HG03575 (cell line): ENCODE results near the gene TENM4.

ENCODE experiments used
- ATAC-seq: cut with Tn5 transposase; IDR thresholded peaks from one replicate; pipeline ENCODE4 v1.9.1; 2021; ENCODE audit not compliant: unreplicated experiment, insufficient number of reproducible peaks, low FRiP score; ENCODE audit errors: extremely low read depth

Gene TENM4

GRCh38 chr11:79174045-79175008, 266.5 kb downstream of the TENM4 start:
- no peak for ATAC-seq

DNA sequence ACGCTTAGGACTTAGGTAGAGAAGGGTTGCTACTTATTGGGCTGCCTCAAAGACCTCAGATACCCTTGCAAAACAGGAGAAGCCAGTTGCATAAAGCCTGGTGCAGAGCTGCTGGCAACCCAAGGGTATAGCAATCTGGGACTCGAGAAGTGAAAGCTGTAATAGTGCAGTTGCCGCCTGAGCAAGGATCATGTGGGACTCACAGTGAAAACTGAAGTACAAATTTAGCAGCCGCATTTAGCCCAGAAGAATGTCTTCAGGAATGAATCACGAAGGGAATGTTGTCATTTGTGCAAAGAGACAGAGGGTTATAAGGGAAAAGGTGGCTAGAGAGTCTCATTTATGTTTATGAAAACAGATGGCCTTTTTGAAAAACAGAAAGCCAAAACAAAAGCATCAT, 267.2 kb downstream of the TENM4 start:
- ATAC-seq, result no peak

- no peak for ATAC-seq
Observed at GRCh38 chr11:79170321-79170720, 270.5 kb downstream of the TENM4 start.

DNA sequence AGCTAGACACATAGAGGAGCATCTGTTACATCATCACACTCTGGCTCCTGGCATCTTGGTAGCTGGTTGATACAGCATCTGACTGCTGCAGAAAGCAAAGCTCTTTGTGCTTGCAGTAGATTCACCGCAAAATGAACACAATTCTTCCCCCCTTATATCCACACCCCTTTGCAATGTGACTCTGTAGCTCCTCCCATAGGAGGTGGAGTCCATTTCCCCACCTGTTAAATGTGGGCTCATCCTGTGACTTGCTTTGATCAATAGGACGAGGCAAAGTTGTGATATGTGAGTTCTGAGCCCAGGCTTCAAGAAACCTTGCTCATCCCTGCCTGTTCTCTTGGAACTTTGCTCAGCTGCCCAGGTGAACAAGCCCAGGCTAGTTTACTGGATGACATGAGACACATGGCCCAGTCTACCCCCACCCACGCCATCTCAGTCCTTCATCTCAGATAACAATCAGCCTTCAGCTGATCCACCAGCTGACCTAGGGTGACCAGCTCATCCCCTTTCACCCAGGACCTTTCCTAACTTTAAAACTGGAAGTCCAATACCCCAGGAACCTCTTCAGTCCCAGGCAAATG, 272.2 kb downstream of the TENM4 start:
- ATAC-seq, result no peak

DNA sequence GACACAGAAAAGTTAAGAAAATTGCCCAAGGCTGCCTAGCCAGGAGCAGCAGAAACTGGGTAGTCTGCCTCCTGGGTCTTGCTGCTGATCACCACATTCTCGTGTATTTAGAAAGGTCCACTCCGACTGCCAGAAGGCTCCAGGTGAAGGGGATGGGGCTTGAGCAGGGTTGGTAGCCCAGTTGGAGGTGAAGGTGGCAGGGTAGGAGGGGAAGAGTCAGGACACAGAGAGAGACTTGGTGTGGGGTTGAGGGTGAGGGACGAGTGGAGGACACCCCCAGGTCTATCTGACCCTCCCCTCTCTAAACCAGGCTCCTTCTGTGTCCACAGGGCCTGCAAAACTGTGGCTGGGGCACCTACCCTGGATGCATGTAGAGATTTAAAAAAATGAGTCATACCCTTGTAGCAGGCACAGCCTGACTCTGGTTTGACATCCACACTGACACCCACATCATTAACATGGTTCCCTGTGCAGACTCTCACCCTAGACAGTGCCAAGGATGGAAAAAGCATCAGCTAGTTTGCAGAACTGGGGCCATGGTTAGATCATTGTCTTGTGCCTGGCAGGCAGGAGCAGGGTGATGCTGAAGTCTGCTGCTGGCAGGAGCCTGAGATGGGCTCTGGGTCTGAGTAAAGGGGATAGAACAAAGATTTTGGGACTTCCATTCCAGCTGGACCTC, 273.2 kb downstream of the TENM4 start:
- no peak for ATAC-seq

DNA sequence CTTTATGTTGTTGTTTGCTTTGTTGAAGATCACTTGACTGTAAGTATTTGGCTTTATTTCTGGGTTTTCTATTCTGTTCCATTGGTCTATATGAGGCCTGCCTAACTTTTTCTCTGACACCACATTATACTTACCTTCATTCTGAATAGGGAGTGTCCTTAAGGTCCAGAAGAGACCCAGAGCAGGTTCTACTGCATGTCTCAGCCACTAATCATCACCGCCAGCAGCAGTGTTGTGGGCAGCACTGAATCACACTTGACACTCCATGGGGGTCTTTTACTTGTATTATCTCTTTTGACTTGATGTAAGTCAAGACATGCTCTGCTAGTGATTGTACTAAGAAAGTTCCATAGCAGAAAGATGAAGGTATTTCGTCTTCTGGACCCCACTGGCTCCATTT, 274.9 kb downstream of the TENM4 start:
- ATAC-seq, result no peak

DNA sequence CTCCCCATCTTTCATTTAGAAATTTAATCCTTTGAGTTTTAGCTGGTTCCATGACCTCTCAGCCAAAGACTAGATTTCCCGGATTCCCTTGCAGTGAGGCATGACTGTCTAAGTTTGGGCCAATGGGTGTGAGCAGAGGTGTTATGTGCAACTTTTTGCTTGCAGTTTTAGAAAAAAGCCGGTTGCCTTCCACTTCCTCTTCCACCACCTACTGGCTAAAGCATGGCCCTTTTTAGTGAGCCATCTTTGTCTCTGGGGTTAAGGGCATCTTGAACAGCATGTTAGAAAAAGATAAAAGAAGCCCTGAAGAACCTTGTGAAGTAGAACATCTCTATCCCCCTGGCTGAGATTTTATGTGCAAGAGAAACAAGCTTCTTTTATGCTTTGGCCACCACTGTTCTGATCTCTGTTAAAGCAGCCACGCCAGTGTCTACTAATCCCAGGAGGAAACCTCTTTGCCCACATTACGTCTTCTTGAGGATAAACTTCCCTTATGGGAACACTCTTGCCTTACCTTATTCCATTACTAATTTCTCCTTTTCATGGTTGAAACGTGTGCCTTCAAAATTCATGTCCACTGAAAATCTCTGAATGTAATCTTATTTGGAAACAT, 279.9 kb downstream of the TENM4 start:
- ATAC-seq, result no peak

DNA sequence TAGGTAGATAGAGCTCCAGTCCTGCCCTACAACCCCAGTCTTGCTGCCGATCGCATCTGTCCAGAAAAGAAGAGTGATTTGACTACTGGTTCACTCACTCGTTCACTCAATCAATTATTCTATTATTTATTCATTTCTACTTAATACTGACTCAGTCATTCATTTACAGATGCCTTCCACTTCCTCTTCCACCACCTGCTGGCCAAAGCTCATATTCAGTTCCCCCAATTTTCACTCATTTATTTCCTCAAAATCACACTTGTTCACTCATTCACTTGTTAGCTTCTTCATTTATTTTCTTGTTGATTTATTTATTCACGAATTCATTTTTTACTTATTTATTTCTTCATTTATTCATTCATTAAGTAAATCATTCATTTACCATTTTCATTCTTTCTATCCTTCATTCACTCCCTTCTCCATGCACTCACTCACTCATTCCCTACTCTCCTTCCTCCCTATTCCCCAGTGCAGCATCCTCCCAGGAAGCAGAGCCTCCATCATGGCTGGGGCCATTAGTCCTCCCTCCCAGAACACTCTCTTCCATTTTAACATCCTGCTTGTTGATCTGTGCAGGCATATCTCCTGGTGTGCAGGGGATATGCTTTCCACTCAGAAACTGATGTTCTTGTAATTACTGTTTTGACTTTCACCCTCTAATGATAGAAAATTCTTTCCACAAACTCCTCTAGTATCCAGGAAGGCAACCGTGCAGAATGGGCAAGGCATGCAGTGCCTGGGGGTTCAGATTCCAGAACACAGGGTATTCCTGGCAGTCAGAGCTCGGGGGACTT, 281.0 kb downstream of the TENM4 start:
- no peak for ATAC-seq

DNA sequence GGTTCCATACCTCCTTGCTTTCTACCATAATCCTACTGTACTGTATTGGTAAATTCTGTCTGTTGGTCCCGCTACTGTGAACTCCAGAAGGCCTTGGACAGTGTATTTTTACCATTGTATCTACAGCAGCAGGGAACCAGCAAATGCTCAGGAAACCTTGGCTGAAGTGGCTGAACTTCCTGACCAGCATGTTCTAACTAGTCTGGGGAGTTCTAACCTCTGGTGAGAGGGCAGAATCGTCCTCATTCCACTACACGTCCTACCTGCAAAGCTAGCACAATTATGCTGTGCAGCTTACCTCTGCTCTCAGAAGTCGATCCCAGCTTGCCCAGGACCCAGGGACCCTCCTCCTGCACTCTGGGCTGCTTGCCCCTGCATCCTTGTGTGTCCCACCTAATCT, 283.1 kb downstream of the TENM4 start:
- ATAC-seq, result no peak

DNA sequence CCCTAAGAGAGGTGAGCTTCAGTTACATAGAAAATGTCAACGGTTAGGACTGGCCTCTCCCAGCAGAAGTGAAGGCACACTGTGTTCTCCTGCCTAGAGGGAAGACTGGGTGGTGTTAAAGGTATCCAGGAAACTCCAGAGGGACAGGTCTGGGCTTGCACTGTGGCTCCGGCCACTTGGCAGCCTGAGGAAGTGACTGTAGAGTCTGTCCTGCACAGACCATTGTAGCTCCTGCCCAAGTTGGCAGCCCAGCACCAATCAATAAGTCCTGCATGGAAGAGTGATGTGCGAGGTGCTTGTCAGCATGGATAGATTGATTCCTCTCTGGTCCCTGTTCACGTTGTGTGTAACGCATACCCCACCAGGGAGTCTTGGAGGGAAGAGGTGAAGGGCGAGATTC, 284.8 kb downstream of the TENM4 start:
- ATAC-seq, result no peak

DNA sequence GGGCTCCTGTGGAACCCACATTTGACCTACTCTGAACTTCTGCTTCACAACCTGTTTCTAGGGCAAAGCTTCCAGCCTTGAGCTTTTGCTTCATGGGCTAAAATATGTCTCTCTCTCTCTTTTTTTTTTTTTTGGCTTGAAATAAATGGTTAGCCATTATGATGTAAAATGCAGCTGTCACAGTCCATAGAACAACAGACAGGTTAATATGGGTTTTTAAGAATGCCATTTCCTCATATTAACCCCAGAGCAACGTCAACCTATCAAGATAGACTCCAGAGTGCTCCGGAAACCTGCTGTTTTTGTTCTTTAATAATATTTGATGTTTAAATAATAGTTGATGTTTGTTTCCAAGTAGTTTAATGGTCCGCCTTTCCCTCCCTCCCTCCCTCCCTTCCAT, 285.6 kb downstream of the TENM4 start:
- ATAC-seq, result no peak

DNA sequence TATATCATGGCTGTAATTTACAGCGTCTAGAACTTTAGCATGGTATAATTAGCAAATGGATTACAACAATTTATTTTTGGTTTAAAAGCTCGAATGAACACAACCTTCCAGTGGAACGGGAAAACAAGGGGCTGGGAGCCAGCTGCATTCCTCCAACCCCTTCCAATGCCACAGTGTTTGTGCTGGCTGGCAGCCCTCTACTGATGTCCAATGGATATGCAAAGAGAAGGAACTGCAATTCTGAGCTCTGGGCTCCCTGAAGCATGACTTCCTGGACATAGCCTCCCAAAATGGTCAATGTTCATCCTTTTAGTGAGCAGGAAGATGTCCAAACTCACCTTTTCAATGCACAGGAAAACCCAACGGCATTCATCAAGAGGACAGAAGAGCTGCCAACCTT, 288.3 kb downstream of the TENM4 start:
- ATAC-seq, result no peak

DNA sequence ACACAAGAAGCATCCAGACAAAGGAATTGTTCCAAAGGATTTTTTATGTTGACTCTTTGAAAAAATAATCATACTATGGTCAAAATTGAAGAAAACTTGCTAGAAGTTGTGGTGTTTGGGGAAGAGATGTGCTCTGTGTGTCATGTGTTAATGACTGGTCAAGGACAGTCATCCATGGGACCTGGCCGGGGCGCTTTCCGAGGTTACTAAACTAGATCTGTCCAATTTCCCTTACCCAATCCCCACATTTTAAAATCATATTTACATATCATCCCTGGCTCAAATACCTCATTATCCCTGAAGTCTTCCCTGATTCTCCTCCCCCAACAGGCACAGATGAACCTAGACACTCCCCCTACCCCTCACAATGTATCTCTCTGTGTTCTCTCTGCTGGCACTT, 289.4 kb downstream of the TENM4 start:
- no peak for ATAC-seq

DNA sequence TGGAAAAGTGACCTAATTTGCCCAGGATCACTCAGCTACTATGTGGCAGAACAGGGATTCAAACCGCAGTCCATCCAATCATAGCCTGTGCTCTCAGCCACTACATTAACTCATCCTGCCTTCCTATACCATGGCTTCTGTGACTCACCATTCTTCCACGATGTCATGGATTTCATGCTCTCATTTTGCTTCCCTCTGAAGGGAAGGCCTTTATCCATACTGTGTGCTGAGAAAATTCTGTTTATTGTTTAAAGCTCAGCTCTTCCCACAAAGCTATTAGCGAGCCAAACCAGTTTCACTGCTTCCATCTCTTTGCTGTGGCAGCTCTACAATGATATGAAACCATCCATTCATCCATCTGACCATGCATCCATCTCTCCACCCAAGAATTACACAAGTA, 289.9 kb downstream of the TENM4 start:
- ATAC-seq, result no peak

GRCh38 chr11:79150320-79150719, 290.5 kb downstream of the TENM4 start:
- no peak for ATAC-seq

DNA sequence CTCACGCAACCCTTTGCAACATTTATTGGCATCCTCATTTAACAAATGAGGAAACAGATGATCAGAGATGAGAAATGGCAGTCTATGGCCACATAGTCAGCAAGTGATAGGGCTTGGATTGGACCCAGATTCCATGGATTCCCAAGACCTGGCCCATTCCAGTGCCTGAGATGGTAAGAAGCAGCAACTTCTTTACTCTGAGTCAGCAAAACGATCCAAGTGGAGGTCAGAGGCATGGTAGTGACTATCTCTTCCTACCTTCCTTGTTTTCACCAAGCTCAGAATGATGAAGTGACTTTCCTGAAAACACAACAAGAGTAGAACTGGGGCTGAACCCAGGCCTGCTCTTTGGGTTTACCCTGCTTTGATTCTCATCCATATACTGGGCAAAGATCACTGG, 293.1 kb downstream of the TENM4 start:
- no peak for ATAC-seq

GRCh38 chr11:79147011-79147410, 293.8 kb downstream of the TENM4 start:
- ATAC-seq, result no peak

GRCh38 chr11:79139900-79140299, 300.9 kb downstream of the TENM4 start:
- ATAC-seq, result no peak

DNA sequence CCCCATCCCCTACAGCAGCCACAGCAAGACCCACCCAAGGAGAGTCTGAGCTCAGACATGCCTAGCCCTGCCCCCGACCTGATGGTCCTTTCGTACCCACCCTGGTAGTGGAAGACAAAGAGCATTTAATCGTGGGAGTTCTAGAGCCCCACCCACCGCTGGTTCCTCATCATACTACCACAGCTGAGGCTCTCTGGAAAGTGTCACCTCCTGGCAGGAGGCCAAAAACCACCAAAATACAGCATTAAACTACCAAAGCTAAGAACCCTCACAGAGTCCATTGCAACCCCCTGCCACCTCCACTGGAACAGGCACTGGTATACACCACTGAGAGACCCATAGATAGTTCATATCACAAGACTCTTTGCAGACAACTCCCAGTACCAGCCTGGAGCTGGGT, 311.1 kb downstream of the TENM4 start:
- no peak for ATAC-seq
